ENCODE data around the gene IL1B.

DNA sequence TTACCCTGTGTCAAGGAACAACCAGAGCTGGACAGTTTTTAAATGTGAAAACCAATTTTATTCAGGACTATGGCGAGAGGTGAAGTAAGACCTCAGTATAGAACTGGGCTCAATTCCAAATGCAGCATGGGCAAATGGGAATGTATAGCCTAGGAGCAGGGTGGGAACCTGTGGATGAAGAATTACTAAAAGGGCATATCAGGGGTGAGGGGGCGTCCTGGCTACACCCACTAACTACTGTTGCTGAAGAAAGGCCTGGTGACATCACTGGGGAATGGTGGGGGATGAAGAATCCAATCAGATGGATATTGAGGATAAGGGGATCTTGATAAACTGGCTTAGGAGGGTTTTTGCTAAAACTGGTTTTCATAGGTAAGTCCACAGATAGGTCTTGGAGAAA is 47.1 kb upstream of the IL1B start:
- TF ChIP-seq, protein P1, sequence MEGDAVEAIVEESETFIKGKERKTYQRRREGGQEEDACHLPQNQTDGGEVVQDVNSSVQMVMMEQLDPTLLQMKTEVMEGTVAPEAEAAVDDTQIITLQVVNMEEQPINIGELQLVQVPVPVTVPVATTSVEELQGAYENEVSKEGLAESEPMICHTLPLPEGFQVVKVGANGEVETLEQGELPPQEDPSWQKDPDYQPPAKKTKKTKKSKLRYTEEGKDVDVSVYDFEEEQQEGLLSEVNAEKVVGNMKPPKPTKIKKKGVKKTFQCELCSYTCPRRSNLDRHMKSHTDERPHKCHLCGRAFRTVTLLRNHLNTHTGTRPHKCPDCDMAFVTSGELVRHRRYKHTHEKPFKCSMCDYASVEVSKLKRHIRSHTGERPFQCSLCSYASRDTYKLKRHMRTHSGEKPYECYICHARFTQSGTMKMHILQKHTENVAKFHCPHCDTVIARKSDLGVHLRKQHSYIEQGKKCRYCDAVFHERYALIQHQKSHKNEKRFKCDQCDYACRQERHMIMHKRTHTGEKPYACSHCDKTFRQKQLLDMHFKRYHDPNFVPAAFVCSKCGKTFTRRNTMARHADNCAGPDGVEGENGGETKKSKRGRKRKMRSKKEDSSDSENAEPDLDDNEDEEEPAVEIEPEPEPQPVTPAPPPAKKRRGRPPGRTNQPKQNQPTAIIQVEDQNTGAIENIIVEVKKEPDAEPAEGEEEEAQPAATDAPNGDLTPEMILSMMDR (IDR thresholded peaks at IDR 0.05), result no peak
- TF ChIP-seq POLR2AphosphoS5 (IDR thresholded peaks at IDR 0.05; ENCODE audit: low read depth, low read length), result no peak
- TF ChIP-seq, protein P2, sequence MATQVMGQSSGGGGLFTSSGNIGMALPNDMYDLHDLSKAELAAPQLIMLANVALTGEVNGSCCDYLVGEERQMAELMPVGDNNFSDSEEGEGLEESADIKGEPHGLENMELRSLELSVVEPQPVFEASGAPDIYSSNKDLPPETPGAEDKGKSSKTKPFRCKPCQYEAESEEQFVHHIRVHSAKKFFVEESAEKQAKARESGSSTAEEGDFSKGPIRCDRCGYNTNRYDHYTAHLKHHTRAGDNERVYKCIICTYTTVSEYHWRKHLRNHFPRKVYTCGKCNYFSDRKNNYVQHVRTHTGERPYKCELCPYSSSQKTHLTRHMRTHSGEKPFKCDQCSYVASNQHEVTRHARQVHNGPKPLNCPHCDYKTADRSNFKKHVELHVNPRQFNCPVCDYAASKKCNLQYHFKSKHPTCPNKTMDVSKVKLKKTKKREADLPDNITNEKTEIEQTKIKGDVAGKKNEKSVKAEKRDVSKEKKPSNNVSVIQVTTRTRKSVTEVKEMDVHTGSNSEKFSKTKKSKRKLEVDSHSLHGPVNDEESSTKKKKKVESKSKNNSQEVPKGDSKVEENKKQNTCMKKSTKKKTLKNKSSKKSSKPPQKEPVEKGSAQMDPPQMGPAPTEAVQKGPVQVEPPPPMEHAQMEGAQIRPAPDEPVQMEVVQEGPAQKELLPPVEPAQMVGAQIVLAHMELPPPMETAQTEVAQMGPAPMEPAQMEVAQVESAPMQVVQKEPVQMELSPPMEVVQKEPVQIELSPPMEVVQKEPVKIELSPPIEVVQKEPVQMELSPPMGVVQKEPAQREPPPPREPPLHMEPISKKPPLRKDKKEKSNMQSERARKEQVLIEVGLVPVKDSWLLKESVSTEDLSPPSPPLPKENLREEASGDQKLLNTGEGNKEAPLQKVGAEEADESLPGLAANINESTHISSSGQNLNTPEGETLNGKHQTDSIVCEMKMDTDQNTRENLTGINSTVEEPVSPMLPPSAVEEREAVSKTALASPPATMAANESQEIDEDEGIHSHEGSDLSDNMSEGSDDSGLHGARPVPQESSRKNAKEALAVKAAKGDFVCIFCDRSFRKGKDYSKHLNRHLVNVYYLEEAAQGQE (IDR thresholded peaks at IDR 0.05; ENCODE audit: insufficient read depth in 1 of 2, low read depth in 2 of 2, low read length in 1 of 2), result no peak
